OCI-LY3 (cell line): ENCODE data around the gene PCSK7.

Experiments used
- H2AFZ ChIP-seq: fragments of 200-600, 300-600 bp; shearing (Covaris generic); 2 replicates; pipeline ENCODE4 v1.6.0; 2014; ENCODE audit warnings: antibody characterized with exemption, low read depth, low read length
- H3K27ac ChIP-seq: fragments of 200-600, 300-600 bp; sonication (generic); 2 replicates; pipeline ENCODE4 v1.5.1; 2014; ENCODE audit warnings: mild to moderate bottlenecking, low read length, moderate library complexity, mixed read lengths
- H3K27me3 ChIP-seq: fragments of 200-600, 300-600 bp; sonication (generic); 2 replicates; pipeline ENCODE4 v1.6.1; 2014; ENCODE audit warnings: low read depth, low read length, mixed read lengths
- H3K36me3 ChIP-seq: fragments of 200-600, 300-600 bp; sonication (generic); replicated peaks from 2 replicates; pipeline ENCODE3; 2014; ENCODE audit warnings: low read depth, low read length, mixed read lengths
- H3K4me1 ChIP-seq: fragments of 300-600, 200-600 bp; sonication (generic); 2 replicates; pipeline ENCODE4 v1.6.1; 2014; ENCODE audit warnings: low read length, mixed read lengths
- H3K4me2 ChIP-seq: fragments of 200-600, 300-600 bp; sonication (generic); 2 replicates; pipeline ENCODE4 v1.6.1; 2014; ENCODE audit warnings: low read length, mixed read lengths
- H3K4me3 ChIP-seq: fragments of 300-600, 200-600 bp; sonication (generic); 2 replicates; pipeline ENCODE4 v1.5.1; 2014; ENCODE audit warnings: antibody characterized with exemption, mild to moderate bottlenecking, low read length, moderate library complexity
- H3K79me2 ChIP-seq: fragments of 300-600, 200-600 bp; shearing (Covaris generic); 2 replicates; pipeline ENCODE4 v1.6.1; 2014; ENCODE audit warnings: mild to moderate bottlenecking, low read length, mixed read lengths
- H3K9ac ChIP-seq: fragments of 300-600, 200-600 bp; shearing (Covaris generic); 2 replicates; pipeline ENCODE4 v1.6.0; 2014; ENCODE audit warnings: mild to moderate bottlenecking, low read length, moderate library complexity
- H3K9me3 ChIP-seq: fragments of 200-600, 300-600 bp; shearing (Covaris generic); 2 replicates; pipeline ENCODE4 v1.6.1; 2014; ENCODE audit warnings: low read length, mixed read lengths; ENCODE audit not compliant: insufficient read depth
- H4K20me1 ChIP-seq: fragments of 200-600, 300-600 bp; sonication (generic); 2 replicates; pipeline ENCODE4 v1.6.1; 2016; ENCODE audit warnings: low read length, mixed read lengths; ENCODE audit not compliant: insufficient read depth
- CTCF ChIP-seq: fragments of 200-600, 300-600 bp; sonication (generic); IDR thresholded peaks from 2 replicates; pipeline ENCODE4 v1.5.1; 2014; ENCODE audit warnings: antibody characterized with exemption, low read length, low read depth
- EZH2phosphoT487 ChIP-seq: fragments of 200-600 bp; shearing (Covaris generic); IDR thresholded peaks from 2 replicates; pipeline ENCODE4 v1.6.1; 2018; ENCODE audit warnings: antibody characterized with exemption, mixed run types, low read depth

Gene PCSK7

GRCh38 chr11:117154468-117154867 lies 77.4 kb downstream of the PCSK7 start:
- Histone ChIP-seq H3K27ac (no peak overlapping the region), H3K27me3 (no peaks in the 10 kb centered on the region), H3K4me2 (no peak overlapping the region), H2AFZ (no peak overlapping the region), H3K9ac (no peak overlapping the region), H4K20me1 (peaks cover 58% of the 10 kb centered on the region), H3K4me1 (no peaks in the 10 kb centered on the region; the same call in 1 of the 2 replicates), H3K9me3 (no peaks in the 10 kb centered on the region), H3K36me3 (peaks cover 41% of the 10 kb centered on the region), H3K79me2 (peaks cover 98% of the 10 kb centered on the region), H3K4me3 (no peak overlapping the region)
- TF ChIP-seq CTCF (no peak), EZH2phosphoT487 (no peak)
